ENCODE data around the gene CYP39A1. TPM values are rescaled to one million over a fixed set of nuclear protein-coding genes. Genes with fewer than 3 reads are reported as not detected.

The CYP39A1 gene
- total RNA-seq, 2 experiments from 2014 or later, result not detected

- POLR2A ChIA-PET, result no interaction called here
- CTCF ChIA-PET, result no interaction called here
These were observed 54.4 kb downstream of the CYP39A1 start for GRCh38 chr6:46598215-46598614.

DNA sequence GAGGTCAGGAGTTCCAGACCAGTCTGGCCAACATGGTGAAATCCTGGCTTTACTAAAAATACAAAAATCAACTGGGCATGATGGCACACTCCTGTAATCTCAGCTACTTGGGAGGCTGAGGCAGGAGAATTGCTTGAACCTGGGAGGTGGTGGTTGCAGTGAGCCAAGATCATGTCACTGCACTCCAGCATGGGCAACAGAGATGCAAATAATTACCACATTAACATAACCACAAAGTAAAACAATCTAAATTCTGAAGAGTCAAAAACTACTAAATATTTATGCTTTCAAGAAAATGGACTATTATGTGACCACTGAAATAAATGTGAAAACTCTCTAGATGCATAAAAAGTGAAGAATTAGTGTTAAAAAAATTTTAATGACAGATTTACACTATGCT is 59.9 kb downstream of the CYP39A1 start:
- POLR2A ChIA-PET, result no interaction called here

GRCh38 chr6:46592046-46592445 is 60.6 kb downstream of the CYP39A1 start:
- ChIA-PET POLR2A (no interaction called here), CTCF (no interaction called here)

More for the DNA sequence above, 59.9 kb downstream of the CYP39A1 start:
- CTCF ChIA-PET, result no interaction called here

- ChIA-PET CTCF (interaction anchor here (1.3 kb wide), 1 partner anchor 258 kb away, joined by 4 read pairs; no protein-coding TSS in a partner anchor), POLR2A (no interaction called here)
These were observed 61.9 kb downstream of the CYP39A1 start for GRCh38 chr6:46590765-46591164.

- ChIA-PET POLR2A (no interaction called here), CTCF (no interaction called here)
These were observed 65.7 kb downstream of the CYP39A1 start for GRCh38 chr6:46586906-46587305.

- CTCF ChIA-PET, result no interaction called here
- POLR2A ChIA-PET, result no interaction called here
These were observed 68.0 kb downstream of the CYP39A1 start for GRCh38 chr6:46584586-46584985.

- POLR2A ChIA-PET, result no interaction called here
- CTCF ChIA-PET, result no interaction called here
These were observed 68.9 kb downstream of the CYP39A1 start for GRCh38 chr6:46583721-46584120.

GRCh38 chr6:46583081-46583480 is 69.5 kb downstream of the CYP39A1 start:
- POLR2A ChIA-PET, result no interaction called here
- CTCF ChIA-PET, result no interaction called here

GRCh38 chr6:46581459-46582177 is 71.0 kb downstream of the CYP39A1 start:
- ChIA-PET POLR2A (no interaction called here), CTCF (no interaction called here)

DNA sequence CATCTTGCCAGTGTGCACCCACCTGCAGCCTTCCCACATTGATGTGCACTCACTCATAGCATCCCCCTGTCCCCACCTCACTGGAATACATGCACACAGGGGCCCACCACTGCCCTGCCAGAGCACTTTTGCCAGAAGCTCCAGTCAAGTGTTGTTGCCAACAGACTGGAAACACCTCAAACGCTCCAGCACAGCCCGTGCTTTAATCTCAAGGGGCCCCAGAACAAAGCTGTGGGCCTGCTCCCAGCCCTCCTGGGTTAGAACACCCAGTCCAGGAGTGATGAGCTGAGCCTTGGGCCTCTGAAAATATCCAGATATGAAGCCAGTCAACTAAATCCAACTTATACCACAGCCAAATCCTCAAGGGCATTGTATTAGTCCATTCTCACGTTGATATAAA is 77.1 kb downstream of the CYP39A1 start:
- POLR2A ChIA-PET, result no interaction called here
- CTCF ChIA-PET, result no interaction called here

GRCh38 chr6:46573140-46573539 is 79.5 kb downstream of the CYP39A1 start:
- POLR2A ChIA-PET, result no interaction called here

GRCh38 chr6:46565531-46565930 is 87.1 kb downstream of the CYP39A1 start:
- ChIA-PET CTCF (no interaction called here), POLR2A (no interaction called here)

More at GRCh38 chr6:46573140-46573539, 79.5 kb downstream of the CYP39A1 start:
- CTCF ChIA-PET, result no interaction called here

- ChIA-PET POLR2A (no interaction called here), CTCF (no interaction called here)
These were observed 88.7 kb downstream of the CYP39A1 start for GRCh38 chr6:46563924-46564323.

DNA sequence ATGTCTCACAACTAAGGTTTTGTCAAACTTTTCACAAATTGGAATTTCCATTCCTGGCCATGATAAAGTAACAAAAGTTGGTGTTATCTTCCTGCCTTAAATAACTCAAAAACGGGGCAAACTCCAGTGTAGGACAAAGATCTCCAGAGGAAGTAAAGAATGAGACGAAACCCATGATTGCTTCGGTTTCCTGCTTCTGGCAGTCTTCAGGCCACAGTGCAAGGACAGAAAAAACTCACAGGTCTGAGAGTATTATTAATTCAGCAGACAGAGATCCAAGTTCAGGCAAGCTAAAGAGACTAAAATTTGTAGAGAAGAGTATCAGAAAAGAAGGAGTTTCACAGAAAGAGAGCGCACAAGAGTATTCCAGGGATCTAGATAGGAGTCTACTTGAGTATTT is 96.6 kb downstream of the CYP39A1 start:
- CTCF ChIA-PET, result no interaction called here
- POLR2A ChIA-PET, result no interaction called here

GRCh38 chr6:46555129-46555528 is 97.5 kb downstream of the CYP39A1 start:
- ChIA-PET POLR2A (no interaction called here), CTCF (no interaction called here)

DNA sequence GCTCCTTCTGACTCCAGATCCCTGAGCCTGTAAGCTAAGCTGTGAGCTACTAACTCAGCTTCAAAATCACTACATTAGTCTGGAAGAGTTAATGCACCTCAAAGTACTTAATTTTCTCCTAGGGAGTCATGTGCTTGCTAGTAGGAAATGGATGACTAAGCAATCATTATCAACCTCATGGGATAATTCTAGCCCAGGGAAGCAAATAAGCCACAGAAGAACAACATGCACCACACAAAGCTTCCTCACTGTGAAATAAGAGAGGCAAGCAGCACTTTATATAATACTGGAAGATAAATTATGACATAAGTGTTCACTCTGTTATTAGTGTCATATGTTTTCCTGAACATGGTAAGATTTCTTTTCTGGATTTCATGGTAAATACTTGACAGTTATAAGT is 103.5 kb downstream of the CYP39A1 start:
- CTCF ChIA-PET, result no interaction called here
- POLR2A ChIA-PET, result no interaction called here

DNA sequence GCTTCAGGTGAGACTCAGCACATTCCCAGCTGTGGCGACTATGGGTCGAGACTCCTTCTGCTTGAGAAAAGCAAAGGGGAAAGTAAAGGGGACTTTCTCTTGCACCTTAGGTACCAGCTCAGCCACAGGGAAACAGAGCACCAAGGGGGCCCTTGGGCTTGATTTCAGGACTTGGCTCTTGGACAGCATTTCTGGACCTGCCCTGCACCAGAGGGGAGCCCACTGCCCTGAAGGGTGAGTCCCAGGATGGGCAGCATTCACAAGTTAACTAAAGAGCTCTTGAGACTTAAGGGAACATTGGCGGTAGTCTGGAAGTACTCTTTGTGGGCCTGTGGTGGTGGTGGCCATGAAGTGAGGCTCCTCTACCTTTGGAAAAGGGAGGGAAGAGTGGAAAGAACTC is 111.1 kb downstream of the CYP39A1 start:
- ChIA-PET CTCF (interaction anchor here (0.6 kb wide), 1 partner anchor 139 kb away, joined by 3 read pairs; no protein-coding TSS in a partner anchor), POLR2A (no interaction called here)

- CTCF ChIA-PET, result no interaction called here
These were observed 112.8 kb downstream of the CYP39A1 start for GRCh38 chr6:46539866-46540265.

GRCh38 chr6:46538800-46539480 is 113.7 kb downstream of the CYP39A1 start:
- ChIA-PET CTCF (no interaction called here), POLR2A (no interaction called here)

More at GRCh38 chr6:46539866-46540265, 112.8 kb downstream of the CYP39A1 start:
- POLR2A ChIA-PET, result no interaction called here

- POLR2A ChIA-PET, result no interaction called here
- CTCF ChIA-PET, result no interaction called here
These were observed 121.7 kb downstream of the CYP39A1 start for GRCh38 chr6:46530896-46531295.

DNA sequence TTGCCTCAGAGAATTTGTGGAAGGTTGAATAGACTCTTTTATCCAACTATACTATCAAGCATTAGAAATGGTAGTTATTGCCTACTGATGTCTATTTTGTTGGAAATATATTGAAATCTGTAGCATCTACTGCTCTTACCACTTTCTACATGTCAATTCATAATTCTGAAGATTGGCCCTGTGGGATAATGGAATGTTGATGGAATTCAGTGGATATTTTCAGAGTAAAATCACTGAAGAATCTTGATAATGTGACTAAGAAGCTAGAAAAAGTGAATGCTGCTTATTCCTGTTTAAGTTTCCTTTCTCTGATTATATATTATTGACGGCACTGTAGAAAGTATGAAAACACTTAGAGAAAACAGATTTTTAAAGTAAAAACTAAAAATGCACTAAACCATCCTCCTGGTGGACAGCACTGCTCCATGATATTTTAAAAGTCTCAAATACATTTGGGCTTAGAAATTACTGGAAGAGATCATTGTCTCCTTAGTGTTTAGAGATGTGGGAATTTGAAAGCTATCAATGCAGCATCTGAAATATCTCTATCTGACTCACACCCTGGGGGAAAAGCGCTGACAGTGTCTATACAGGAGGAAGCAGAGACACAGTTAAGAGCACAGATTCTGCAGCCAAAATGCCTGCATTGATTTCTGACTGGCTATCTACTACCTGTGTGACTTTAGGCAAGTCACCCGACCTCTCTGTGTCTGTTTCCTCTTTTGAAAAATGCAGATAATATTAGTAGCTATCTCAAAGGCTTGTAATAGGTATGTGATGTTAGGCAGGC is 123.5 kb downstream of the CYP39A1 start:
- CTCF ChIA-PET, result no interaction called here
- POLR2A ChIA-PET, result no interaction called here
